HepG2 (cell line): Measurements from ENCODE around the gene SH3YL1. TPM values are rescaled to one million over a fixed set of nuclear protein-coding genes. Genes with fewer than 3 reads are reported as not detected.

Experiments
- ATAC-seq: fragments of 200-7000 bp; cut with Tn5 transposase; 3 replicates; pipeline ENCODE4 v1.9.1; 2020; ENCODE audit warnings: mild to moderate bottlenecking, moderate library complexity
- BruUV-seq: library from RNA; stranded (reverse); fragments of 400-500 nt; replicated peaks from 2 replicates; lab custom pipeline; 2021; lab: Mats Ljungman, UMichigan
- CTCF ChIA-PET: fragments of 300-600 bp; formaldehyde crosslinking; extraction: SDS; loops from one replicate; lab custom pipeline; 2021; ENCODE audit warnings: low total read pairs, inconsistent platforms, low intra/inter-chr PET ratio; lab: Yijun Ruan, JAX
- POLR2A ChIA-PET: fragments of 350-600 bp; sonication (Branson Sonifier 250); formaldehyde crosslinking; loops from one replicate; lab custom pipeline; 2020; ENCODE audit warnings: antibody characterized with exemption, inconsistent platforms; lab: Yijun Ruan, JAX
- DNase-seq: peaks from one replicate; pipeline ENCODE4 v3.0.0-alpha.2; 2015; ENCODE audit warnings: low spot score
- FAIRE-seq: peaks from 3 replicates; lab custom pipeline; 2011; peaks lifted over from hg19 to GRCh38; lab: Jason Lieb, UNC
- H2AFZ ChIP-seq: one replicate; pipeline ENCODE4 v1.6.1; 2011; ENCODE audit warnings: low read length, inconsistent platforms
- H3K27ac ChIP-seq: fragments of 300-600 bp; 3 replicates; pipeline ENCODE4 v1.8.0; 2011; ENCODE audit warnings: mixed run types, mild to moderate bottlenecking, mixed read lengths, low read length, inconsistent platforms; ENCODE audit not compliant: insufficient read depth; ENCODE audit errors: extremely low read length
- H3K27me3 ChIP-seq, 2 experiments: fragments of 200-600 bp in 1 of 2; 2 replicates in 1 of 2; 3 replicates in 1 of 2; pipeline versions ENCODE4 v1.6.0 to v1.8.0; 2011; ENCODE audit warnings: low read length in 2 of 2, mild to moderate bottlenecking in 2 of 2, moderate library complexity in 2 of 2, inconsistent platforms in 1 of 2; ENCODE audit not compliant: insufficient read depth in 2 of 2, control insufficient read depth in 1 of 2
- H3K36me3 ChIP-seq, 2 experiments: fragments of 200-600 bp in 1 of 2; replicated peaks in 1 of 2; 2 replicates in 1 of 2; 3 replicates in 1 of 2; pipeline versions ENCODE4 v1.5.1 to v1.8.0; 2011; ENCODE audit warnings: low read length in 2 of 2, inconsistent platforms in 1 of 2; ENCODE audit not compliant: insufficient read depth in 2 of 2, control insufficient read depth in 1 of 2
- H3K4me1 ChIP-seq: 2 replicates; pipeline ENCODE4 v1.5.1; 2012; ENCODE audit warnings: low read length, inconsistent platforms; ENCODE audit not compliant: insufficient read depth
- H3K4me2 ChIP-seq: 2 replicates; pipeline ENCODE4 v1.6.0; 2011; ENCODE audit warnings: low read depth, low read length, inconsistent platforms
- H3K4me3 ChIP-seq, 3 experiments: fragments of 200-600 bp in 1 of 3; sonication (generic), shearing (Covaris generic) in 1 of 3; replicated peaks in 1 of 3; 2 replicates each; pipeline ENCODE4 v1.5.1; 2011 to 2016; ENCODE audit warnings: low read length in 3 of 3, inconsistent platforms in 2 of 3, low read depth in 2 of 3, mild to moderate bottlenecking in 2 of 3, control low read depth in 1 of 3, mixed read lengths in 1 of 3; ENCODE audit not compliant: insufficient read depth in 1 of 3
- H3K79me2 ChIP-seq: one replicate; pipeline ENCODE4 v1.6.1; 2011; ENCODE audit warnings: low read length, inconsistent platforms; ENCODE audit not compliant: insufficient read depth
- H3K9ac ChIP-seq: 2 replicates; pipeline ENCODE4 v1.6.0; 2011; ENCODE audit warnings: mild to moderate bottlenecking, low read depth, low read length, inconsistent platforms; ENCODE audit not compliant: insufficient read depth
- H3K9me3 ChIP-seq: 2 replicates; pipeline ENCODE4 v1.5.1; 2012; ENCODE audit warnings: mild to moderate bottlenecking, low read length
- H4K20me1 ChIP-seq: 2 replicates; pipeline ENCODE4 v1.6.0; 2011; ENCODE audit warnings: inconsistent platforms, mild to moderate bottlenecking, low read length, moderate library complexity; ENCODE audit not compliant: insufficient read depth
- ATF7-NPFF ChIP-seq: sonication (generic); formaldehyde crosslinking; IDR thresholded peaks from 2 replicates; pipeline ENCODE4 v1.8.1; 2023; ENCODE audit warnings: mild to moderate bottlenecking, low read depth, missing genetic modification reagents, moderate library complexity
- MAFK ChIP-seq, 2 experiments: IDR thresholded peaks in 1 of 2; conservative IDR thresholded peaks in 1 of 2; 2 replicates each; pipeline ENCODE4 v1.6.1; 2011; ENCODE audit warnings: improper control_type of control experiment in 2 of 2, low read length in 2 of 2
- MEIS2 ChIP-seq: sonication (generic); formaldehyde crosslinking; IDR thresholded peaks from 2 replicates; pipeline ENCODE4 v1.9.0; 2021; ENCODE audit warnings: mild to moderate bottlenecking, missing genetic modification reagents
- ZFYVE20 ChIP-seq: sonication (generic); formaldehyde crosslinking; IDR thresholded peaks from 2 replicates; pipeline ENCODE4 v1.8.0; 2023; ENCODE audit warnings: low read depth, mild to moderate bottlenecking, moderate library complexity, missing genetic modification reagents, borderline replicate concordance
- ZNF432 ChIP-seq: sonication (generic); formaldehyde crosslinking; IDR thresholded peaks from 2 replicates; pipeline ENCODE4 v1.5.0; 2020; ENCODE audit warnings: missing genetic modification reagents, mild to moderate bottlenecking, borderline replicate concordance
- WGBS: methylation state at CpG from one replicate; pipeline ENCODE4 v1.1.6; 2017; ENCODE audit warnings: low lambda C conversion rate; 5-methylcytosine and 5-hydroxymethylcytosine counted together
- in situ Hi-C: cut with HindIII; loops from 2 replicates; pipeline ENCODE4 v1.10.0; 2017; ENCODE audit warnings: low pct_unique_long_range_greater_than_20kb; ENCODE audit not compliant: extremely low pct_ligation_motif_present
- intact Hi-C: fragments of 100-400 bp; cut with micrococcal nuclease; formaldehyde crosslinking; loops from one replicate; pipeline ENCODE4 v1.10.0; 2022; ENCODE audit not compliant: unreplicated experiment
- polyA plus RNA-seq, 8 experiments: library from polyadenylated mRNA; depleted of rRNA in 3 of 8; stranded (reverse) in 7 of 8; unstranded in 1 of 8; fragments of >200 nt; fragmentation: Illumina TruSeq in 4 of 8; extraction: Trizol in 4 of 8; gene quantifications; 2 replicates each; pipeline versions ENCODE4 v1.2.1 to v1.2.3, GENCODE V29; 2011 to 2016; ENCODE audit warnings: low read depth in 4 of 8, missing spikeins in 1 of 8, mixed read lengths in 1 of 8; ENCODE audit not compliant: insufficient read depth in 1 of 8
- total RNA-seq, 5 experiments: library from RNA; depleted of rRNA; stranded (reverse); fragments of >200 nt; fragmentation: Illumina TruSeq; extraction: Trizol; gene quantifications; 2 replicates each; pipeline ENCODE4 v1.2.3, GENCODE V29; 2016; ENCODE audit warnings: low read depth in 1 of 5
- TF ChIP-seq, protein P1 (sequence below), 2 experiments: sonication (generic) in 1 of 2; formaldehyde crosslinking in 1 of 2; IDR thresholded peaks; 2 replicates each; pipeline versions ENCODE4 v1.4.0 to v1.6.1; 2016 to 2020; ENCODE audit warnings: borderline replicate concordance in 1 of 2, low read depth in 1 of 2, mild to moderate bottlenecking in 1 of 2, missing genetic modification reagents in 1 of 2

SH3YL1 gene
- total and polyA plus RNA-seq, 2 of the 13 experiments (the other 11 are each of a cell fraction or from before 2014, with no cell fraction given), result 13.0 to 48.2 TPM

DNA sequence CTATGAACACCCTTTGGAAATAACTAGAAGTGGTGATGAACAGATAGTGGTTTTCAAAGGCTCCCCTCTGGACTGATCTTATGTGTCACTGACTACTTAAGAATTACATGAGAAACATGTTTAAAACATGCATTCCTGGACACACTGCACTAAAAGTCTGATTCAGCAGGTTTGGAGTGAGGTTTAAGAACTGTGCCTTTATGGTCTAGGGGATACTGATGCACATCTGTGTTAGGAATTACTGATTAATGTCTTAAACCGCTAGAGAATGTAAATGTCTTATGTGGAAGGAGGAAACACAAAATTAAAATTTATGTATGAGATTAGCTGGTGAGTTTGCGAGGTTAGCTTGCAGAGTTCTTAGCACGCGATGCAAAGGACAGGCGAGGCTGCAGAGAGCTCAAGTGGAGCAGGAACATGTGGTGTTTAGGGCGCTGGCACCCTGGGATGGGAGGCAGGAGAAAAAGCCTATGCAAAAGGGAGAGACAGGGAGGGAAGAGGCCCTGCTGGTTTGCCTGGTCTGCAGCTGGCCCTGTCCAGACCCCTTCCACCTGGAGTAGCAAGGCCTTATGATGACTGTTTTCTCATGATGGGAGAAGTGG, 11.7 kb downstream of the SH3YL1 start:
- POLR2A ChIA-PET, result interaction anchor here (3.5 to 3.8 kb wide), 2 partner anchors 9 to 76 kb away, joined by 14 to 32 read pairs; no protein-coding TSS in a partner anchor
- TF ChIP-seq ATF7-NPFF (CRISPR knock-in tag), result no peak
- TF ChIP-seq ZNF432 (CRISPR knock-in tag), result no peak
- TF ChIP-seq MAFK (conservative IDR thresholded peaks at IDR 0.05 in 1 of 2, IDR thresholded peaks at IDR 0.05 in 1 of 2; ENCODE audit: low read length in 2 of 2), result peak; percentile 30 to 46; a peak in 1 of 4 replicates
- DNase-seq (no peak), FAIRE-seq (no peak), ATAC-seq (no peak)
- 95% methylated on average over 6 of the region's 6 CpGs for WGBS
- Histone ChIP-seq H3K9me3 (no peaks in the 10 kb centered on the region), H3K27me3 (no peaks in the 10 kb centered on the region), H3K4me3 (no peak overlapping the region), H3K9ac (no peak overlapping the region), H3K36me3 (peaks cover 0 to 1% of the 10 kb centered on the region in 2 experiments; a peak in 1 of 5 replicates), H2AFZ (no peak overlapping the region), H3K4me2 (no peak overlapping the region), H3K79me2 (peaks cover 2% of the 10 kb centered on the region), H3K4me1 (peaks cover 57% of the 10 kb centered on the region), H4K20me1 (no peaks in the 10 kb centered on the region), H3K27ac (no peak overlapping the region)
- intact Hi-C loops (no loop called here), in situ Hi-C loops (no loop called here)
- BruUV-seq, result no TSS peak
- CTCF ChIA-PET, result no interaction called here

DNA sequence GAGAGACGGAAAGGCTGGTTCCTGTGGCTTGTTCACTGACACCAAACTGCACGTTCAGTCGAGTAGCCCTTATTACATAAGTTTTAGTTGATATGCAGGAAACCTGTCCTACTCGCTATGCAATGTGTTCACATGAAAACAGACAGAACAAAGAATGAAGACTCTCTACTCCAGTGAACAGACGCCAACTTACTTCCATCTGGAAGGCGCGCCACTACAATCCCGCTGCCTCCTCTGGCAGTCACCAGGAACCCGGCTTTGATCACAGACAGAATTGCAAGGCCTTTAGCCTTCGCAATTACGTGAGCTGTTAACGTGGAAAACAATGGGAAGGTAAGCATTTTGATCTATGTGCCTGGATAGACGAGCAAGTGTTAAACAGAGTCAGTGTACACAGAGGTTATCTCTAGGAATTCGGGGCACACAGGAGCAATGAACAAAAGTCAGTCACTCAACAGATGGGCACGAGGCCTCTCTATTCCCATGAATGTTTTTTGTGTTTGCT, 14.2 kb downstream of the SH3YL1 start:
- POLR2A ChIA-PET, result interaction anchor here (2.2 to 3.8 kb wide), 3 partner anchors 9 to 74 kb away, joined by 6 to 32 read pairs (median 14); no protein-coding TSS in a partner anchor
- WGBS, result 6% methylated on average over 15 of the region's 15 CpGs
- Histone ChIP-seq H3K4me2 (peak overlapping the region; percentile 87), H3K36me3 (peaks cover 5 to 6% of the 10 kb centered on the region in 2 experiments; a peak in 4 of 5 replicates), H3K27me3 (no peaks in the 10 kb centered on the region), H3K4me3 (peak overlapping the region; percentile 48 to 62 (median 52)), H3K79me2 (peaks cover 2% of the 10 kb centered on the region), H2AFZ (peak overlapping the region; percentile 57), H3K4me1 (peaks cover 59% of the 10 kb centered on the region), H3K27ac (peak overlapping the region; percentile 71), H3K9ac (peak overlapping the region; percentile 63), H3K9me3 (no peaks in the 10 kb centered on the region), H4K20me1 (no peaks in the 10 kb centered on the region)
- ATAC-seq, result peak; percentile 96
- in situ Hi-C loops, result loop anchor here (5.0 kb wide), 1 partner anchor 38 kb away; the partner anchor contains the start of gene ALKAL2
- peak; percentile 95 for DNase-seq
- BruUV-seq, result no TSS peak
- peak; percentile 79 for FAIRE-seq
- CTCF ChIA-PET, result interaction anchor here (1.0 to 1.5 kb wide), 2 partner anchors 11 to 40 kb away, joined by 3 to 4 read pairs; no protein-coding TSS in a partner anchor
- intact Hi-C loops, result loop anchor here (1.0 kb wide), 1 partner anchor 11 kb away; no protein-coding TSS in a partner anchor
- TF ChIP-seq, protein P1, sequence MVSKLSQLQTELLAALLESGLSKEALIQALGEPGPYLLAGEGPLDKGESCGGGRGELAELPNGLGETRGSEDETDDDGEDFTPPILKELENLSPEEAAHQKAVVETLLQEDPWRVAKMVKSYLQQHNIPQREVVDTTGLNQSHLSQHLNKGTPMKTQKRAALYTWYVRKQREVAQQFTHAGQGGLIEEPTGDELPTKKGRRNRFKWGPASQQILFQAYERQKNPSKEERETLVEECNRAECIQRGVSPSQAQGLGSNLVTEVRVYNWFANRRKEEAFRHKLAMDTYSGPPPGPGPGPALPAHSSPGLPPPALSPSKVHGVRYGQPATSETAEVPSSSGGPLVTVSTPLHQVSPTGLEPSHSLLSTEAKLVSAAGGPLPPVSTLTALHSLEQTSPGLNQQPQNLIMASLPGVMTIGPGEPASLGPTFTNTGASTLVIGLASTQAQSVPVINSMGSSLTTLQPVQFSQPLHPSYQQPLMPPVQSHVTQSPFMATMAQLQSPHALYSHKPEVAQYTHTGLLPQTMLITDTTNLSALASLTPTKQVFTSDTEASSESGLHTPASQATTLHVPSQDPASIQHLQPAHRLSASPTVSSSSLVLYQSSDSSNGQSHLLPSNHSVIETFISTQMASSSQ (IDR thresholded peaks at IDR 0.05; ENCODE audit: low read depth), result peak; percentile 61
- TF ChIP-seq, protein P1 (CRISPR knock-in tag; IDR thresholded peaks at IDR 0.05; ENCODE audit: borderline replicate concordance), result peak; percentile 82
- TF ChIP-seq ZFYVE20 (CRISPR knock-in tag) (no peak), MEIS2 (CRISPR knock-in tag) (peak; percentile 96)
